ENCODE data around the gene LKAAEAR1.

The LKAAEAR1 gene

DNA sequence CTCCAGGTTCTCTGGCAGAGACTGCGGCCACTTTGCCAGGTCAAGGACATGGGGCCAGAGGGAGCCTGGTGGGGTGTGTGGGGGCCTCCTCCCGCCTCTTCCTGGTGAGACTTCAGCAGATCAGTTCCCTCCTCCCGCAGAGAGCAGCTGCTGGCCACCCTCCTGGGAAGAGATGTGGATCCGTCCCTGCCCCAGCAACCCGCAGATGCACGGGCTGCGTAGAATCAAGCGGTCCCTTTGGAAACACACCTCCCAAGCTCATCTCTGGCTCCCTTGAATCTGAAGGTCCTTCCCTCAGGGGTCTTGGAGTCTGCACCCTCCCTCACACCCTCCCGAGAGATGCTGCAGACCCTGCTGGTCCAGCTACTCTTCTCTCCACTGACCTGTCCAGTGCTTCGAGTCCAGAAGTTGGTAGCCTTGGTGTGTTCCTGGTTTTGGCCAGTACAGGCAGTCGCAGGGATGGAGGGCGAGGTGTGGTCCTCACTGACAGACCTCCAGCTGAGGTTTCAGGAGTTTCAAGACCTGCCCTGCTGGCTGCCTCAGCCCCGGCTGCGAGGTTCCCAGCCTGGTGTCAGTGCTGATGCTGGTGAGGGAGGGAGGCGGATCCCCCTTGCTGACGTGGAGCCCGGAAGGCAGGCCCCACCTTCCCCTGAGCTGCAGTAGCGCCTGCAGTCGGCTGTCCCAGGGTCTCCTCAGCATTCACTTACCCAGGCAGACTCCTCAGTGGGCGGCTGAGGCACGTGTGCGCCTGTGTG is 23.0 kb upstream of the LKAAEAR1 start, which contains the start of gene NPBWR2:
NPBWR2 (minus strand) TSS at position 585 of the 755 bp plus-strand sequence. CDS start 734 bp downstream, outside the sequence.
- H3K27me3 Mint-ChIP-seq, result peaks cover 19 to 44% of the 10 kb centered on the region in 2 donors
- no peaks in the 10 kb centered on the region for H3K36me3 Mint-ChIP-seq (ENCODE audit: insufficient read depth)
- H3K4me1 Mint-ChIP-seq (ENCODE audit: low read depth in 2 of 2), result peaks cover 0 to 9% of the 10 kb centered on the region in 2 donors
- DNase-seq (no peak), ATAC-seq (replicated peaks) (peak; percentile 52)
- peak within 1 kb of the TSS in 1 of 2 donors; percentile 15 for H3K27ac Mint-ChIP-seq
- H3K9me3 Mint-ChIP-seq, result no peaks in the 10 kb centered on the region
- no peak within 1 kb of the TSS for H3K4me3 Mint-ChIP-seq

- no peak overlapping the region for H3K4me3 Mint-ChIP-seq
- H3K9me3 Mint-ChIP-seq, result no peaks in the 10 kb centered on the region
- ATAC-seq (replicated peaks), result no peak
- peaks cover 21 to 49% of the 10 kb centered on the region in 2 donors for H3K27me3 Mint-ChIP-seq
- DNase-seq, result no peak
- no peaks in the 10 kb centered on the region for H3K36me3 Mint-ChIP-seq (ENCODE audit: insufficient read depth)
- H3K27ac Mint-ChIP-seq, result peak overlapping the region in 1 of 2 donors; percentile 15
- H3K4me1 Mint-ChIP-seq (ENCODE audit: low read depth in 2 of 2), result peaks cover 1 to 10% of the 10 kb centered on the region in 2 donors
These were observed 22.3 kb upstream of the LKAAEAR1 start for GRCh38 chr20:64106435-64106961.

DNA sequence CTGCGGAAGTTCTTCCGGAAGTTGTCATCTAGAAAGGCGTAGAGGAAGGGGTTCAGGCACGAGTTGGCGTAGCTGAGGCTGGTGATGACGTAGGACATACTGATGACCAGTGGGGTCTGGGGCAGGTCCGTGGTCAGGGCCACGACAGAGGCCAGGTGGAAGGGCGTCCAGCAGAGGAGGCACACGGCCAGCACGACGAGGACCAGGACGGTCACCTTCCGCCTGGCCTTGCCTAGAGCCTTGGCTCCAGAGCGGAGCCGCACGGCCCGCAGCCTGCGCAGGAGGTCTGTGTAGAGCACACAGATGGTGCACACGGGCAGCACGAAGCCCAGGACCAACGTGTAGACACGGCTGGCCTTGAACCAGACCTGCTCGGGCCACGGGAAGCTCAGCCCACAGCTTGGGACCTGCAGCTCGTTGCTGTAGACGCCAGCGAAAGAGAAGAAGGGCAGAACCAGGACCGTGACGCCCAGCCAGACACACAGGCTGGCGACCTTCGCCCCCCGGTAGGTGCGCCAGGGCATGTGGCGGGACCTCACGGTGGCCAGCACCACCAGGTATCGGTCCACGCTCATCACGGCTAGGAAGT is 21.7 kb upstream of the LKAAEAR1 start:
- Mint-ChIP-seq H3K9me3 (no peaks in the 10 kb centered on the region), H3K36me3 (ENCODE audit: insufficient read depth) (no peaks in the 10 kb centered on the region), H3K4me1 (ENCODE audit: low read depth in 2 of 2) (peaks cover 6 to 15% of the 10 kb centered on the region in 2 donors), H3K27ac (peak overlapping the region in 1 of 2 donors; percentile 15), H3K4me3 (no peak overlapping the region), H3K27me3 (peaks cover 26 to 55% of the 10 kb centered on the region in 2 donors)
- no peak for ATAC-seq (replicated peaks)
- peak in 1 of 3 experiments; percentile 0 for DNase-seq

DNA sequence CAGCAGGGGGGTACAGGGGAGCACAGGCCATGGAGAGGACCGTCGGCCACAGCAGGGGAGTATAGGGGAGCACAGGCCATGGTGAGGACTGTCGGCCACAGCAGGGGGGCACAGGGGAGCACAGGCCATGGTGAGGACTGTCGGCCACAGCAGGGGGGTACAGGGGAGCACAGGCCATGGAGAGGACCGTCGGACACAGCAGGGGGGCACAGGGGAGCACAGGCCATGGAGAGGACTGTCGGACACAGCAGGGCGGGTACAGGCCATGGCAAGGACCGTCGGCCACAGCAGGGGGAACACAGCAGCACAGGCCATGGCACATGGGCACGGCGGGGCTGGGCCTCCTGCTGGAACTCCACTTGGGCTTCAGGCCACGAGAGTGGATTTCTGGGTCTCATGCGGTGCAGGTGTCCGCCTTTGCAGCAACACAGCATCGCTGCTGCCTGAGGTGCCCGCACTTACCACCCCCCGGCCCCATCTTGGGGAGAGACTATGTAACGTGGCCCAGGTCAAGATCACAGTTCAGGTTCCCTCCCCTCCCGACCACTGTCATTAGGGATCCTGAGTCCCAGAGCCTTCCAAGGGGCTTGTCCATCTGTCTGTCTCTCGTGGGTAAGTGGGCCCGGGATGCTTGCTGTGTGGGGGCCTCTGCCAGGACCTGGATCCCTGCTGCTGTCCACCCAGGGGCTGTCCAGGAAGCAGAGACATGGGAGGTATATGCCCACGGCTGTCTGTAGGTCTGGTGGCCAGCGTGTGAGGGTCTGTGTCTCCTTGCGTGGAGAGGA is 20.7 kb upstream of the LKAAEAR1 start:
- ATAC-seq (replicated peaks), result no peak

DNA sequence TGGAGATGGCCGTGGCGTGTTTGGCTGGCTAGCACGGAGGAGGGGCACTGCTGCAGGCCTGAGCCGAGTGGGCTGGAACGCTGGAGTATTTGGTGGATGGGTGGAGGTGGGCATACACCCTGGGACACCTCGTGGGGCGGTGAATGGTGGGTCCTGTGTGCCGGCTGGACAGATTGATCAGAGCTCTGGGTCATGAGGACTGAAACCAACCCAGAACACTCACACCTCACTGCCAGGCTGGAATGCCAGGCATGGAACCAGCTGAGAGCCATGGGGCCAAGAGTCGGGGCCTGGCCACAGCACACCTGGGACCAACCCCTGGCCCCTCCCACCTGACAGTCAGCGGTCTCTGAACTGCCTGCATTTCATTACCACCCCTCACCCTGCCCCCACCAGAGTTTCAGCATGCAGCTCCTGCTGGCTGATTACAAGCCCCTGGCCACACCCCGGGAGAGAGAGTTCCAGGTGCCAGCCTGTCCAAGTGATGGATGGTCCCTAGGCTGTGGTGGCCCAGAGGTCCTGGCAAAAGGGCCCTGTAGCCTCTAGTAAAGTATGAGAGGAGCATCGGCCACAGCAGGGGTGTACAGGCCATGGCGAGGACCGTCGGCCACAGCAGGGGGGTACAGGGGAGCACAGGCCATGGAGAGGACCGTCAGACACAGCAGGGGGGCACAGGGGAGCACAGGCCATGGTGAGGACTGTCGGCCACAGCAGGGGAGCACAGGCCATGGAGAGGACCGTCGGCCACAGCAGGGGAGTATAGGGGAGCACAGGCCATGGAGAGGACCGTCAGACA is 19.9 kb upstream of the LKAAEAR1 start:
- Mint-ChIP-seq H3K9me3 (no peaks in the 10 kb centered on the region), H3K27me3 (peaks cover 28 to 59% of the 10 kb centered on the region in 2 donors), H3K27ac (no peak overlapping the region), H3K4me3 (no peak overlapping the region), H3K36me3 (ENCODE audit: insufficient read depth) (no peaks in the 10 kb centered on the region), H3K4me1 (ENCODE audit: low read depth in 2 of 2) (peaks cover 11 to 16% of the 10 kb centered on the region in 2 donors)
- DNase-seq, result peak in 2 of 3 experiments; percentile 0 to 1
- no peak for ATAC-seq (replicated peaks)

More for the DNA sequence above, 20.7 kb upstream of the LKAAEAR1 start:
- no peaks in the 10 kb centered on the region for H3K9me3 Mint-ChIP-seq
- peaks cover 11 to 16% of the 10 kb centered on the region in 2 donors for H3K4me1 Mint-ChIP-seq (ENCODE audit: low read depth in 2 of 2)
- no peak overlapping the region for H3K4me3 Mint-ChIP-seq
- DNase-seq, result peak in 1 of 3 experiments; percentile 0
- H3K27ac Mint-ChIP-seq, result no peak overlapping the region
- no peaks in the 10 kb centered on the region for H3K36me3 Mint-ChIP-seq (ENCODE audit: insufficient read depth)
- peaks cover 28 to 59% of the 10 kb centered on the region in 2 donors for H3K27me3 Mint-ChIP-seq

DNA sequence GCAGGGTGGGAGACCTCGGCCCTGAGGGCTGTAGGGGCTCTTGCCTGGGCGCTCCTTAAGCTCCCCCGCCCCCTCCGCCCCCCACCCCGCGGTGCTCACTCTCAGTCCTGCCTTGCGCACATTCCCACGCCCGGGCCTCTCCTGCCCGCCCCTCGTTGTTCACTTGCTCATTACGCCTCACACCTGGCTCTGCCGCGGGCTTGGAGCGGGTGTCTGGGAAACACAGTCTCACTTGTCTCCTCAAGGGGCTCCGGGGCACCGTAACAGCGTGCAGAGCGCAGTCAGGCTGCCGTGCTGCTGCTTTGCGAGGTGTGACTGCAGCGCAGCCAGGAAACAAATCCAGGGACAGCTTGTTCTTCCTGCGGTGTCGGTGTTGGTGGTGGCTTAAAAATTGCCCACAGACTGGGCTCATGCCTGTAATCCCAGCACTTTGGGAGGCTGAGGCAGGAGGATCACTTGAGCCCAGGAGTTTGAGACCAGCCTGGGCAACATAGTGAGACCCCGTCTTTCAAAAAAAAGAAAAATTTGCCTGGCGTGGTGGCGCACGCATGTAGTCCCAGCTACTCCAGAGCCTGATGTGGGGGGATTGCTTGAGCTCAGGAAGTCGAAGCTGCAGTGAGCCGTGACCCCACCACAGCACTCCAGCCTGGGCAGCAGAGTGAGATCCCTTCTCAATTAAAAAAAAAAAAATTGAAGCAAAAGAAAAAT is 18.6 kb upstream of the LKAAEAR1 start:
- Mint-ChIP-seq H3K27ac (no peak overlapping the region), H3K9me3 (no peaks in the 10 kb centered on the region), H3K36me3 (ENCODE audit: insufficient read depth) (no peaks in the 10 kb centered on the region), H3K4me3 (peak overlapping the region; percentile 63 to 73), H3K27me3 (peaks cover 28 to 47% of the 10 kb centered on the region in 2 donors), H3K4me1 (ENCODE audit: low read depth in 2 of 2) (peaks cover 11 to 15% of the 10 kb centered on the region in 2 donors)
- ATAC-seq (replicated peaks) (no peak), DNase-seq (no peak)

- DNase-seq, result peak; percentile 58 to 64 (median 62)
- no peak overlapping the region for H3K27ac Mint-ChIP-seq
- H3K4me1 Mint-ChIP-seq (ENCODE audit: low read depth in 2 of 2), result peaks cover 11 to 12% of the 10 kb centered on the region in 2 donors
- peaks cover 0 to 2% of the 10 kb centered on the region in 2 donors for H3K9me3 Mint-ChIP-seq
- peaks cover 28 to 46% of the 10 kb centered on the region in 2 donors for H3K27me3 Mint-ChIP-seq
- H3K4me3 Mint-ChIP-seq, result peak overlapping the region; percentile 63 to 73
- ATAC-seq (replicated peaks), result peak; percentile 76
- H3K36me3 Mint-ChIP-seq (ENCODE audit: insufficient read depth), result no peaks in the 10 kb centered on the region
These were observed 17.8 kb upstream of the LKAAEAR1 start for GRCh38 chr20:64101731-64102621.

GRCh38 chr20:64100946-64101688 is 16.9 kb upstream of the LKAAEAR1 start:
- peaks cover 28 to 39% of the 10 kb centered on the region in 2 donors for H3K27me3 Mint-ChIP-seq
- no peak for DNase-seq
- ATAC-seq (replicated peaks), result no peak
- peaks cover 2 to 8% of the 10 kb centered on the region in 2 donors for H3K9me3 Mint-ChIP-seq
- H3K36me3 Mint-ChIP-seq (ENCODE audit: insufficient read depth), result no peaks in the 10 kb centered on the region
- no peak overlapping the region for H3K27ac Mint-ChIP-seq
- peaks cover 10 to 11% of the 10 kb centered on the region in 2 donors for H3K4me1 Mint-ChIP-seq (ENCODE audit: low read depth in 2 of 2)
- peak overlapping the region; percentile 48 to 60 for H3K4me3 Mint-ChIP-seq

DNA sequence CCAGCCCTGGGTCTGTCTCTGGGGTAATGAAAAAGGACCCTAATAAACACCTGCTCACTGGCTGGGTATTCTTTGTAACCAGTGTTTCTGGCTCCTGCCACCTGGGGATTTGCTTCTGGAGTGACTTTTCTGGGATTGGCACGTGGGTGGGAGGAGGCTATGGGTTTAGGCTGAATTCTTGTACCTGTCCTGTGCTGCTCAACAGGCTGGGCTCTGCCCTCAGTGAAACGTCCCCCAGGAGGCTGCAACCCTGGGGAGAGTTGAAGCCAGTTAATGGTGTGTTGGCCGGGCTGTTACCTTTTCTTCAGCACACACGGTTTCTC is 16.3 kb upstream of the LKAAEAR1 start:
- peaks cover 28 to 37% of the 10 kb centered on the region in 2 donors for H3K27me3 Mint-ChIP-seq
- H3K36me3 Mint-ChIP-seq (ENCODE audit: insufficient read depth), result no peaks in the 10 kb centered on the region
- H3K27ac Mint-ChIP-seq, result no peak overlapping the region
- H3K4me3 Mint-ChIP-seq, result no peak overlapping the region
- H3K9me3 Mint-ChIP-seq, result peaks cover 2 to 8% of the 10 kb centered on the region in 2 donors
- no peak for DNase-seq
- no peak for ATAC-seq (replicated peaks)
- peaks cover 10 to 11% of the 10 kb centered on the region in 2 donors for H3K4me1 Mint-ChIP-seq (ENCODE audit: low read depth in 2 of 2)

DNA sequence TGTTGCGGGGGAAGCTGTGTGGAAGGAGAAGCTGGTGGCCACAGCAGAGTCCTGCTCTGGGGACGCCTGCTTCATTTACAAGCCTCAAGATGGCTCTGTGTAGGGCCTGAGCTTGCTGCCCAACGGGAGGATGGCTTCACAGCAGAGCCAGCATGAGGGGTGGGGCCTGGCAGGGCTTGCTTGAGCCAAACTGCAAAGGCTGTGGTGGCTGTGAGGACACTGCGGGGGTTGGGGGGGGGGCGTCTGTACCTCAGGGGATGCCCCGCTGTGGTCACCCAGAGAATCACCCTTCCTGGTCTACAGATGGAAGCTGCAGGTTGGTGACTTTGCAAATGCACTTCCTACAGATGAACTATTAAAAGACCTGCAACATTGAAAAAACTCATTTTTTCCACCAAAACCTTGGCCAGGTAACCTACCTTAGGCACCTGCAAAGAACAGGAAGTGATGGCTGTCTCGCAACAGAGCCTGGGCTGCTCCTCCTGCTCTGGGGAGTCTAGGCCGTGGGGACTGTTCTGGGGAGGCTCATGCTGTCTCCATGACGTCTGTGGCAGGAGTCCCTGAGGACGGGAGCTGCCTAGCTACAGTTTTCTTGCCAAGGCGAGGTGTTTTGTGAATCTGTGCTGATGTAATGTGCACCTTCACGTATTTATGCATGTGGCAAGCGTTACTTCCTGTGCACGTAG is 15.8 kb upstream of the LKAAEAR1 start:
- H3K27ac Mint-ChIP-seq, result no peak overlapping the region
- H3K27me3 Mint-ChIP-seq, result peaks cover 28 to 37% of the 10 kb centered on the region in 2 donors
- H3K9me3 Mint-ChIP-seq, result peaks cover 2 to 8% of the 10 kb centered on the region in 2 donors
- ATAC-seq (replicated peaks), result peak; percentile 70
- no peak overlapping the region for H3K4me3 Mint-ChIP-seq
- no peaks in the 10 kb centered on the region for H3K36me3 Mint-ChIP-seq (ENCODE audit: insufficient read depth)
- no peak for DNase-seq
- peaks cover 10 to 11% of the 10 kb centered on the region in 2 donors for H3K4me1 Mint-ChIP-seq (ENCODE audit: low read depth in 2 of 2)
